Measurements from ENCODE around the gene IKBKG. TPM values are rescaled to one million over a fixed set of nuclear protein-coding genes. Genes with fewer than 3 reads are reported as not detected.

The IKBKG gene
- total RNA-seq, 4 donors from 2014 or later, result 8.5 to 19.0 (median 11.4) TPM

GRCh38 chrX:154597221-154597620, 49.8 kb downstream of the IKBKG start:
- TF ChIP-seq, protein P1, sequence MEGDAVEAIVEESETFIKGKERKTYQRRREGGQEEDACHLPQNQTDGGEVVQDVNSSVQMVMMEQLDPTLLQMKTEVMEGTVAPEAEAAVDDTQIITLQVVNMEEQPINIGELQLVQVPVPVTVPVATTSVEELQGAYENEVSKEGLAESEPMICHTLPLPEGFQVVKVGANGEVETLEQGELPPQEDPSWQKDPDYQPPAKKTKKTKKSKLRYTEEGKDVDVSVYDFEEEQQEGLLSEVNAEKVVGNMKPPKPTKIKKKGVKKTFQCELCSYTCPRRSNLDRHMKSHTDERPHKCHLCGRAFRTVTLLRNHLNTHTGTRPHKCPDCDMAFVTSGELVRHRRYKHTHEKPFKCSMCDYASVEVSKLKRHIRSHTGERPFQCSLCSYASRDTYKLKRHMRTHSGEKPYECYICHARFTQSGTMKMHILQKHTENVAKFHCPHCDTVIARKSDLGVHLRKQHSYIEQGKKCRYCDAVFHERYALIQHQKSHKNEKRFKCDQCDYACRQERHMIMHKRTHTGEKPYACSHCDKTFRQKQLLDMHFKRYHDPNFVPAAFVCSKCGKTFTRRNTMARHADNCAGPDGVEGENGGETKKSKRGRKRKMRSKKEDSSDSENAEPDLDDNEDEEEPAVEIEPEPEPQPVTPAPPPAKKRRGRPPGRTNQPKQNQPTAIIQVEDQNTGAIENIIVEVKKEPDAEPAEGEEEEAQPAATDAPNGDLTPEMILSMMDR (IDR thresholded peaks at IDR 0.05; ENCODE audit: low read depth), result no peak

GRCh38 chrX:154598656-154599055, 51.2 kb downstream of the IKBKG start:
- TF ChIP-seq, protein P1 (IDR thresholded peaks at IDR 0.05; ENCODE audit: low read depth), result no peak

- TF ChIP-seq, protein P1 (IDR thresholded peaks at IDR 0.05; ENCODE audit: low read depth), result no peak
Measured at GRCh38 chrX:154599531-154599930, 52.1 kb downstream of the IKBKG start.

DNA sequence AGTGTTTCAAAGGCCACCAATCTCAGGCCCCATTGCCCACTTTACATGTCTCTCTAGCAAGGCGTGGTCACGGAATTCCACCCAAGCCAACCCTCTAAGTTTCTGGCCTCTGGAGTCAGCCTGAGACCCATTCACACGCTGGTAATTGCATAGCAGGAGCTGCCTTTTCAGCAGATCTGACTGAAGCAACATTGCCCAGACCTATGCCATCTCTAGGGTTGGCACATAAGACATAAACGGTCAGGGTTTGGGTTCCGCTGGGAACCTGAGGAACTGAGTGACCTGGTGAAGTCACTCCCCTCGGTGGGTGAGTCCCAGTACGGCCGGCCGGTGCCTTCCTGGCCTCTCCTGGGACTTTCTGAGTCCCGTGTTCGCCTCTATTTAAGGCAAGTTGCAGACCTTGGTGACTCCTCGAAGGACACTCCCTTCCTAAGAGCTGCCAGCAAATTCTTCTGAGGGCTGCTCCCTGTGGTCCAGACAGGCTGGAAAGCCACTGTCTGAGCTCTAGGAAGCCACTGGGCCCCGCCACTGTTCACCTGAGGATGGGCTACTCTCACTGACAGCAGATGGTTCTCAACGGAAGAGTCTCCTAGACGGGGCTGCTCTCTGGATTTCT, 53.4 kb downstream of the IKBKG start:
- TF ChIP-seq, protein P1 (IDR thresholded peaks at IDR 0.05; ENCODE audit: low read depth), result no peak

DNA sequence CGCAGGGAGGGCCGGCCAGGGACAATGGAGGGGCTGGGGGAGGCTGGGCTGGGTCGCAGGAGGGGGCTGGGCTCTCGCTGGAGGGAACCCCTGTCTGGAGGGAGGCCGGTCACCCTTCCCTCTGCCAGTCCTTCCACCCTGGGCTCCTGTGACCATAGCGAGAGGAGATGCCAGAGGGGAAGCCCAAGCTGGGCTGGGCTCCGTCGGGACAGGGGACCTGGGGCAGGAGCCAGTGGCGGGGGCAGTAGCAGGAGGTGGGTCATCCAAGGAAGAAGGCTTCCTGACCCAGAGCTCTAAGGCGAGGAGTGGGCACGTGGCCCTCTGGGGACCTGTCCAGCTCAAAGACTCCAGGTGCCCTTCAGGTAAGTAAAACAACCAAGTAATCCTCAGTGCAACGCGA, 54.8 kb downstream of the IKBKG start:
- TF ChIP-seq, protein P1 (IDR thresholded peaks at IDR 0.05; ENCODE audit: low read depth), result no peak

- TF ChIP-seq, protein P1 (IDR thresholded peaks at IDR 0.05; ENCODE audit: low read depth), result no peak
Measured at GRCh38 chrX:154602766-154603437, 55.5 kb downstream of the IKBKG start.

GRCh38 chrX:154603438-154604430, 56.3 kb downstream of the IKBKG start:
- TF ChIP-seq, protein P1 (IDR thresholded peaks at IDR 0.05; ENCODE audit: low read depth), result no peak

All from subcutaneous adipose tissue (tissue), 4 donors.